ENCODE data around the gene GTPBP6.

- TF ChIP-seq POLR2A (IDR thresholded peaks at IDR 0.05) (no peak), CTCF (IDR thresholded peaks at IDR 0.05) (no peak)
Observed at GRCh38 chrX:267771-268261, 50.8 kb downstream of the GTPBP6 start.

Data from uterus (tissue), 2 donors.